Activated CD4-positive, alpha-beta T cell treated with anti-CD3 and anti-CD28 coated beads, Interleukin-2, amount 50 U/mL, for 16 hours (primary cell): Measurements from ENCODE around the gene NDUFS5.
"Not testable (repeated sequence)": the region's sequence is repeated elsewhere in the genome, so short reads cannot be mapped to it uniquely, and the experiment has no call there.

Experiments used
- DNase-seq: peaks from one replicate; pipeline ENCODE4 v3.0.0-alpha.2; 2020

Gene NDUFS5

GRCh38 chr1:39016604-39017171 lies 9.5 kb upstream of the NDUFS5 start:
- no peak for DNase-seq

GRCh38 chr1:39017266-39017665 lies 8.9 kb upstream of the NDUFS5 start:
- no peak for DNase-seq

GRCh38 chr1:39020494-39020893 lies 5.7 kb upstream of the NDUFS5 start:
- not testable (repeated sequence) for DNase-seq

DNA sequence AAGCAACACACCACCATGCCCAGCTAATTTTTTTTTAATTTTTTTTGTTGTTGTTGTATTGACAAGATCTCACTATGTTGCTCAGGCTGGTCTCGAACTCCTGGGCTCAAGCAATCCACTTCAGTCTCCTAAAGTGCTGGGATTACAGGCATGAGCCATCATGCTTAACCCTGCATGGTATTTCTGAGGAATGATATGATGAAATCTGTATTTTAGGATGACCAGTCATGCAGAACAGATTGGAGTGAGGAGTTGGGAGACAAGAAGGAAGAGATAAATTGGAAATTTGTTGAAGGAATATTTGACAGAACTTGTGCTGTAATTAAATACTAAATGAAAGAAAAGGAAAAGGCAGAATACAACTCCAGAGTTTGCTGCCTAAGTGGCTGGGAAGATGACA lies 4.7 kb upstream of the NDUFS5 start:
- DNase-seq = no peak

- DNase-seq = no peak
These were observed 3.0 kb upstream of the NDUFS5 start for GRCh38 chr1:39023140-39023539.

- no peak for DNase-seq
These were observed 837 bp downstream of the NDUFS5 start for GRCh38 chr1:39026866-39027507.

DNA sequence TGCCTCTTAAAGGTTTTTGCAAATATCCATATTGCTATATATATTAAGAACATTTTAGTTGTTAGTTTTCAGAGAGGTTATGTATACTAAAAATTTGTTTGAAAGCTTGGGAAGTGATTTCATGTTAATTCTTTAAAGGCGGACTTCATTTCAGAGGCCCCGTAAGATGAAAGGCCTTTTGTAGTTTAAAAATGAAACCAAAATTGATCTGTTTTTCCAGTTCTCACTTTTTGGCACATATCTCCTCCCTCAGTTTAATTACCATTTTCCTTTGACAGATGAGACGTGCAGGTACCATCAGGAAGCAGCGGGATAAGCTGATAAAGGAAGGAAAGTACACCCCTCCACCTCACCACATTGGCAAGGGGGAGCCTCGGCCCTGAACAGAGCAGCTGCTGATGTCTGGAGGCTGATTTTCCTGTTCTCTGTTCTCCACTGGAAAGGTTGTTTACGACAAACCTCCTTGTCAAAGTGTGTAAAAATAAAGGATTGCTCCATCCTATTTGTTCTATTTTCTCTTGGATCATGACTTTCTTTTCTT lies 8.0 kb downstream of the NDUFS5 start:
- no peak for DNase-seq

DNA sequence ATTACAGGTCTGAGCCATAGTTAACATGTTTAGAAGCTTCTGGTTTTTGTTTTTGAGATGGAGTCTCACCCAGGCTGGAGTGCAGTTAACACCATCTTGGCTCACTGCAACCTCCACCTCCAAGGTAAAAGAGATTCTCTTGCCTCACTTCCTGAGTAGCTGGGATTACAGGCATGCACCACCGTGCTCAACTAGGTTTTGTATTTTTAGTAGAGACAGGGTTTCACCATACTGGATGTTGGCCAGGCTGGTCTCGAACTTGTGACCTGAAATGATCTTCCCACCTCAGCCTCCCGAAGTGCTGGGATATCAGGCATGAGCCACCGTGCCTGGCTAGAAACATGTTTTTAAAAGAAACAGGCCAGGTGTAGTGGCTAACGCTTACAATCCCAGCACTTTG lies 10.5 kb downstream of the NDUFS5 start:
- DNase-seq = no peak

- no peak for DNase-seq
These were observed 17.4 kb downstream of the NDUFS5 start for GRCh38 chr1:39043513-39043912.

GRCh38 chr1:39044762-39045161 lies 18.6 kb downstream of the NDUFS5 start:
- no peak for DNase-seq

- DNase-seq = no peak
These were observed 19.1 kb downstream of the NDUFS5 start for GRCh38 chr1:39045231-39045630.

DNA sequence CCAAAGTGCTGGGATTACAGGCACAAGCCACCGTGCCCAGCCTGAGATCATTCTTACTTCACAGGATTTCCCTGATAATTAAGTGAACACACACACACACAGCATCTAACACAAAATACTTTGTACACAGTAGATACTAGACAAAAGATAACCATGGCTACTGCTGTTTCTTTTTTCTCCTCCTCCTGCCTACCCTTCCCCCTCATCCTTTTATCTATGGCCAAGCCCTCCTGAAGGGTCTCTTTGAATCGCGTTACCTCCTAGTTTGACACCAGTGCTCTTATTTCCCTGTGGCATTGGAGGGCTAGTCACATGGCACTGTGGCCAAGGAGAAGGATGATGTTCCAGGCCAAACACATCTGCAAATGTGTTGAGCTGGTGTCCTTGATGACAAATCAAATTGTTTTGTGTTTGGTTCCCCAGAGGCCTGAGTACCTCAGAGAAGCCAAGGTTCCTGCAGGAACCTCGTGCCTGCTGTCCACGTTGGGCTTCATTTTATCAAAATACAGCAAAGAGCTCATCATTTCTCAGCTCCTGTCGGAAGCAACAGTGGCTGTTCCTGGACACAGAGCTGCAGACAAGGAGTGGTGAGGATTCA lies 20.6 kb downstream of the NDUFS5 start:
- no peak for DNase-seq

GRCh38 chr1:39047374-39048229 lies 21.5 kb downstream of the NDUFS5 start:
- DNase-seq = peak; percentile 60

DNA sequence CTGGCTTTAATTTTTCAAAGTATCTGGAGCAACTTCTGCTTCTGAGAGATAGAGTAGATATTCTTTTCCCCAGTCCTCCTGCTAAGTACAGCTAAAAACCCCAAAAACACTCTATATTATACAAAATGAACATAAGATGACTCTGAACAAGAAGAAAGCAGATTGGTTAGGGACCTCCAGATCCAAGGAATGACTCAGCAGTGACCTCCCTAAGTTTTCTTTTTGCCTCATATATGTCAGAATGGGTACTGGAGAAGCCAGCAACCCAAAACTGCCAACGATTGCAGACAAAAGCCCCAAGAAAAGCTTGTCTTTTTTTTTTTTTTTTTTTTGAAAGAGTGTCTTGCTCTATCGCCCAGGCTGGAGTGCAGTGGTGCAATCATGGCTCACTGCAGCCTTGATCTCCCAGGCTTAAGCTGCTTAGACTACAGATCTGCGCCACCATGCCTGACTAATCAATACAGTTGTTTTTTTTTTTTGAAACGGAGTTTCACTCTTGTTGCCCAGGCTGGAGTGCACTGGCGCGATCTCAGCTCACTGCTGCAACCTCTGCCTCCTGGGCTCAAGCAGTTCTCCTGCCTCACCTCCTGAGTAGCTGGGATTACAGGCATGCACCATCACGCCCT lies 22.7 kb downstream of the NDUFS5 start:
- DNase-seq = peak; percentile 21

GRCh38 chr1:39050001-39050400 lies 23.9 kb downstream of the NDUFS5 start:
- DNase-seq = no peak

GRCh38 chr1:39051193-39051850 lies 25.2 kb downstream of the NDUFS5 start:
- not testable (repeated sequence) for DNase-seq

GRCh38 chr1:39051956-39052355 lies 25.8 kb downstream of the NDUFS5 start:
- no peak for DNase-seq

GRCh38 chr1:39055213-39055710 lies 29.1 kb downstream of the NDUFS5 start:
- not testable (repeated sequence) for DNase-seq

DNA sequence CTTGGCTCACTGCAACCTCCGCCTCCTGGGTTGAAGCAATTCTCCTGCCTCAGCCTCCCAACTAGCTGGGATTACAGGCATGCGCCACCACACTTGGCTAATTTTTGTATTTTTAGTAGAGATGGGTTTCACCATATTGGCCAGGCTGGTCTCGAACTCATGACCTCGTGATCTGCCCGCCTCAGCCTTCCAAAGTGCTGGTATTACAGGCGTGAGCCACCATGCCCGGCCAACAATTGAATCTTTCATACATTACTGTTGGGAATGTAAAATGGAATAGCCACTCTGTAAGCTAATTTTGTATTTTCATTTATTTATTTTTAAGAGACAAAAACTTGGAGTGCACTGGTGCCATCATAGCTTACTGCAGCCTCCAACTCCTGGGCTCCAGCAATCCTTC lies 35.4 kb downstream of the NDUFS5 start:
- not testable (repeated sequence) for DNase-seq

DNA sequence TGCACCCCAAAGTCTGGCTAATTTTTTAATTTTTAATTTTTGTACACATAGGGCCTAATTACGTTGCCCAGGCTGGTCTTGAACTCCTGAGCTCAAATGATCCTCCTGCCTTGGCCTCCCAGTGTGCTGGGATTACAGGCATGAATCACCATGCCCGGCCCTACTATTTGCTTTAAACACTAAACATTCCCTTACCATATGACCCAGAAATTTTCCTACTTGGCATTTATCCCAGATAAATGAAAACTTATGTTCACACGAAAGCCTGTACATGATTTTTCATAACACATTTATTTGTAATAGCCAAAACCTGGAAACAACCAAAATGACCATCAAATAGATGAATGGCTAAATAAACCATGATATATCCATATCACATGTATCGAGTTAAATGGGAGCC lies 35.8 kb downstream of the NDUFS5 start:
- DNase-seq = no peak

DNA sequence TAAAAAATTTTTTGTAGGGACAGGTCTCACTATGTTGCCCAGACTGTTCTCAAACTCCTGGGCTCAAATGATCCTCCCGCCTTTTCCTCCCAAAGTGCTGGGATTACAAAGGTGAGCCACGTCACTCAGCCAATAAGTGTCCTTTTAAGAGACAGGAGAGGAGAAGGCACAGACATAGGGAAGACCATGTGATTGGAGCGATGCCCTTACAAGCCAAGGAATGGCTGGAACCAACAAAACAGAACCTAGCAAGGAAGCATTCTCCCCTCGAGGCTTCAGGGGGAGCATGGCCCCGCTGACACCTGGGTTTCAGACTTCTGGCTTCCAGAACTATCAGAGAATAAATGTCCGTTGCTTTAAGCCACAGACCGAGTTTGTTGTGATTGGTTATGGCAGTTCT lies 37.0 kb downstream of the NDUFS5 start:
- no peak for DNase-seq

DNA sequence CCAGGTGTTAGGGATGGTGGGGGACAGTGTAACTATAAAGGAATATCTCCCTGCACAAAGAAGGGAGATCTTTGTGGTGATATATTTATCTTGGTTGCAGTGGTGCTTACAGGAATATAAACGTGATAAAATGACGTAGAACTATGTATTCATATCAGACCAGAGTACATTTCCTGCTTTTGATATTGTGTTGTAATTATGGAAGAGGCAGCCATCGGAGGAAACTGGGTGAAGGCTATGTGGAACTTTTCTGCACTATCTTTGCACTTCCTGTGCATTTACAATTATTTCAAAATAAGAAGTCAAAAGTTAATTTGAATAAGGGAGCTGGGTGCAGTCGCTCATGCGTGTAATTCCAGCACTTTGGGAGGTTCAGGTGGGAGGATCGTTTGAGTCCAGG lies 37.6 kb downstream of the NDUFS5 start:
- no peak for DNase-seq
